Bronchial epithelial cell (primary cell): ENCODE measurements around the gene GNAL. TPM values are rescaled to one million over a fixed set of nuclear protein-coding genes. Genes with fewer than 3 reads are reported as not detected.

Experiments
- DNase-seq: peaks from one replicate; pipeline ENCODE4 v3.0.0-alpha.2; 2010; ENCODE audit warnings: low read depth
- FAIRE-seq: peaks from 2 replicates; lab custom pipeline; 2011; peaks lifted over from hg19 to GRCh38; lab: Jason Lieb, UNC
- H3K27me3 ChIP-seq: 2 replicates; pipeline ENCODE4 v1.5.1; 2011; ENCODE audit warnings: low read length; ENCODE audit not compliant: control insufficient read depth, insufficient read depth
- H3K36me3 ChIP-seq: 2 replicates; pipeline ENCODE4 v1.5.1; 2011; ENCODE audit warnings: low read length; ENCODE audit not compliant: control insufficient read depth, insufficient read depth
- H3K4me3 ChIP-seq: 2 replicates; pipeline ENCODE4 v1.5.1; 2011; ENCODE audit warnings: mild to moderate bottlenecking, low read depth, low read length, control low read depth
- CTCF ChIP-seq: IDR thresholded peaks from 2 replicates; pipeline ENCODE4 v1.5.1; 2011; ENCODE audit warnings: mild to moderate bottlenecking, moderate library complexity, low read length, control low read depth, inconsistent platforms; ENCODE audit not compliant: insufficient read depth, severe bottlenecking
- total RNA-seq: library from RNA; depleted of rRNA; stranded (reverse); fragments of >200 nt; gene quantifications from 2 replicates; pipeline ENCODE4 v1.2.1, GENCODE V29; 2014

Gene GNAL
- total RNA-seq, 1 donor from 2014 or later = 10.8 TPM

DNA sequence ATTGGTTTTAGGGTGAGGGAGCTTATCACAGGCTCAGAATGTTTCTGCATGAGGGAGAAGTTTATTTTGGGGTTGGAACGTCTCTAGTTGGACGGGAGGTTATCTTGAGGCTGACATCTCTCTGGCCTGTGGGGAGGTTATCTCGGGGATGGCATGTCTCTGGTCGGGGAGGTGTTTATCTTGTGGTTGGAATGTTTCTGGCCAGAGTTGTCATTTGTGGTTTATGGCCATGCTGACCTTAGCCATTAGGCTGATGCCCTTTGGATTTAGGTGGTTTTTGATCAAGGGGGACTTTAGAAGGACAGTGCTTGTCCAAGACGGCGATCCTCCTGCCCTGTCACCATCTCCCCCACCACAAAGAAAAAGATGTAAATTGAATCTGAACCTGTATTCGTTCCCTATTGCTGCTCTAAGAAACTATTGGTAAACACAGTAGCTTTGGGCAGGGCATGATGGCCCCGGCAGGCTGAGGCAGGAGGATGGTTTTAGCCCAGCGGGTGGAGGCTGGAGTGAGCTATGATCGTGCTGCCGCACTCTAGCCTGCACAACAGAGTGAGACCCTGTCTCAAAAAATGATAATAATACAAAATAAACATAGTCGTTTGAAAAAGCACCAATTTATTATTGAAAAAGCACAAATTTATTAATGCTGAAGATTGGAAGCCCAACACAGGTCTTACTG, 236.9 kb downstream of the GNAL start:
- DNase-seq = no peak

DNA sequence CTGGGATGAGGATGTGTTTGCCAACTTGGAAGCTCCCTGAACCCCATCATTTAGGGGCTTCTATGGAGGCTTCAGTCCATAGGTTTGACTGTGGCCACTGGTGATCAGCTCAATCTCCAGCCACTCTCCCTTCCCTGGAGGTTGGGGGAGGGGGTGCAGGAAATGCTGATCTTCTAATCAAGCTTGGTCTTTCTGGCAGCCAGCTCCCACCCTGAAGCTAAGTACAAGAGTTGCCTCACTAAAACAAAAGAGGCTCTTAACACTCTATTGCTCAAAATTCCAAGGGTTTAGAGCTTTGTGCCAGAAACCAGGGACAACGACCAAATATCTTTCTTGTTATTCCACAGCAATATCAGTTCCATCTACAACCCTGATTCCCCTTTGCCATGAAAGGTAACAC, 238.4 kb downstream of the GNAL start:
- Histone ChIP-seq H3K4me3 (no peak overlapping the region), H3K36me3 (no peaks in the 10 kb centered on the region), H3K27me3 (no peaks in the 10 kb centered on the region)
- FAIRE-seq (no peak), DNase-seq (no peak)
- no peak for TF ChIP-seq CTCF

More for the DNA sequence above, 236.9 kb downstream of the GNAL start:
- no peak overlapping the region for H3K4me3 ChIP-seq
- FAIRE-seq = no peak
- H3K36me3 ChIP-seq = no peaks in the 10 kb centered on the region
- TF ChIP-seq CTCF = no peak
- H3K27me3 ChIP-seq = no peaks in the 10 kb centered on the region

- TF ChIP-seq CTCF = no peak
- Histone ChIP-seq H3K36me3 (no peaks in the 10 kb centered on the region), H3K4me3 (no peak overlapping the region), H3K27me3 (no peaks in the 10 kb centered on the region)
- FAIRE-seq (no peak), DNase-seq (no peak)
Measured at GRCh38 chr18:11932393-11932792, 243.3 kb downstream of the GNAL start.

Other genes starting within 250 kb of the GNAL start
- gene SLC35G4, start 79.7 kb upstream of the GNAL start, total RNA-seq = not detected in 2 replicates
- 140 and 178 TPM in 2 replicates for gene CHMP1B, start 162.1 kb downstream of the GNAL start, total RNA-seq
- gene MPPE1, start 219.1 kb downstream of the GNAL start, total RNA-seq = 22.1 and 30.1 TPM in 2 replicates